K562 (cell line): ENCODE measurements around the gene CPA4. TPM values are rescaled to one million over a fixed set of nuclear protein-coding genes. Genes with fewer than 3 reads are reported as not detected.

Source experiments
- ATF6 ChIP-seq: sonication (generic); formaldehyde crosslinking; IDR thresholded peaks from 2 replicates; pipeline ENCODE4 v1.4.0; 2020; ENCODE audit warnings: mild to moderate bottlenecking, missing genetic modification reagents
- DPF2 ChIP-seq: fragments of 450-650 bp; IDR thresholded peaks from 2 replicates; pipeline ENCODE4 v1.6.1; 2016
- ETV6 ChIP-seq, 3 experiments: fragments of 150-350 bp in 1 of 3; sonication (generic) in 1 of 3; formaldehyde crosslinking in 1 of 3; IDR thresholded peaks; 2 replicates each; pipeline versions ENCODE4 v1.6.1 to v1.8.0; 2014 to 2022; ENCODE audit warnings: borderline replicate concordance in 2 of 3, low read depth in 2 of 3, antibody characterized with exemption in 1 of 3, low read length in 1 of 3, mild to moderate bottlenecking in 1 of 3, missing genetic modification reagents in 1 of 3
- FOXA1 ChIP-seq: fragments of 450-650 bp; IDR thresholded peaks from 2 replicates; pipeline ENCODE4 v1.6.1; 2016; ENCODE audit warnings: mild to moderate bottlenecking, borderline replicate concordance
- PATZ1 ChIP-seq: fragments of 250-450 bp; sonication (Bioruptor Pico); IDR thresholded peaks from 2 replicates; pipeline ENCODE4 v1.5.0; 2020; ENCODE audit warnings: mild to moderate bottlenecking, borderline replicate concordance
- PTBP1 ChIP-seq: fragments of 200-400 bp; formaldehyde crosslinking; IDR thresholded peaks from 2 replicates; pipeline ENCODE4 v1.6.1; 2017; ENCODE audit warnings: low read depth, low read length
- RNF2 ChIP-seq: sonication (generic); IDR thresholded peaks from 2 replicates; pipeline ENCODE4 v1.6.1; 2016
- SAFB ChIP-seq: fragments of 200-400 bp; formaldehyde crosslinking; IDR thresholded peaks from 2 replicates; pipeline ENCODE4 v1.6.1; 2017; ENCODE audit warnings: low read depth, low read length, borderline replicate concordance
- SNRNP70 ChIP-seq: fragments of 200-400 bp; formaldehyde crosslinking; optimal IDR thresholded peaks from 2 replicates; pipeline ENCODE3; 2017; ENCODE audit warnings: low read depth, low read length
- TCF7 ChIP-seq: sonication (generic); IDR thresholded peaks from 2 replicates; pipeline ENCODE4 v1.6.1; 2016; ENCODE audit warnings: antibody characterized with exemption, borderline replicate concordance
- ZNF589 ChIP-seq: fragments of 200-800 bp; sonication (Bioruptor generic); IDR thresholded peaks from 2 replicates; pipeline ENCODE4 v1.6.1; 2016; ENCODE audit warnings: low read depth, missing genetic modification characterization, missing compliant biosample characterization
- ZNF75A ChIP-seq: fragments of 450-650 bp; formaldehyde crosslinking; IDR thresholded peaks from 2 replicates; pipeline ENCODE4 v1.4.0; 2020; ENCODE audit warnings: mild to moderate bottlenecking
- polyA plus RNA-seq, 8 experiments: library from polyadenylated mRNA; depleted of rRNA in 4 of 8; stranded (reverse) in 5 of 8; unstranded in 3 of 8; fragments of >200 nt; fragmentation: Nextera tagmentation in 2 of 8; fragmentation: Illumina TruSeq in 1 of 8; extraction: Ambion mirVana in 2 of 8; extraction: Trizol in 1 of 8; gene quantifications; 2 replicates each; pipeline versions ENCODE4 v1.2.1 to v1.2.3, GENCODE V29; 2011 to 2014; ENCODE audit warnings: inconsistent platforms in 1 of 8, missing spikeins in 1 of 8
- total RNA-seq, 7 experiments: library from RNA; depleted of rRNA in 6 of 7; stranded (reverse); fragments of >200 nt in 6 of 7; fragmentation: Illumina TruSeq in 2 of 7; extraction: Trizol in 2 of 7; gene quantifications; 2 replicates each; pipeline versions ENCODE4 v1.2.1 to v1.2.3, GENCODE V29; 2011 to 2021; ENCODE audit warnings: low replicate concordance in 1 of 7
- TF ChIP-seq, protein P1 (sequence below), 2 experiments: fragments of 450-650 bp in 1 of 2; sonication (generic) in 1 of 2; formaldehyde crosslinking in 1 of 2; IDR thresholded peaks; 2 replicates each; pipeline versions ENCODE4 v1.7.1 to v1.9.0; 2016 to 2022; ENCODE audit warnings: inconsistent platforms in 1 of 2, mild to moderate bottlenecking in 1 of 2, missing genetic modification reagents in 1 of 2

Gene CPA4
- total and polyA plus RNA-seq, 9 of the 15 experiments (the other 6 are each of a cell fraction or from before 2014, with no cell fraction given) = not detected

GRCh38 chr7:130356876-130357611, 64.1 kb downstream of the CPA4 start (continued):
- no peak for TF ChIP-seq ATF6
- no peak for TF ChIP-seq ZNF75A (CRISPR knock-in tag)
- TF ChIP-seq DPF2 = peak; percentile 52
- no peak for TF ChIP-seq FOXA1
- no peak for TF ChIP-seq ZNF589 (CRISPR knock-in tag)
- TF ChIP-seq SNRNP70 = no peak
- TF ChIP-seq PTBP1 = no peak
- TF ChIP-seq, protein P1, sequence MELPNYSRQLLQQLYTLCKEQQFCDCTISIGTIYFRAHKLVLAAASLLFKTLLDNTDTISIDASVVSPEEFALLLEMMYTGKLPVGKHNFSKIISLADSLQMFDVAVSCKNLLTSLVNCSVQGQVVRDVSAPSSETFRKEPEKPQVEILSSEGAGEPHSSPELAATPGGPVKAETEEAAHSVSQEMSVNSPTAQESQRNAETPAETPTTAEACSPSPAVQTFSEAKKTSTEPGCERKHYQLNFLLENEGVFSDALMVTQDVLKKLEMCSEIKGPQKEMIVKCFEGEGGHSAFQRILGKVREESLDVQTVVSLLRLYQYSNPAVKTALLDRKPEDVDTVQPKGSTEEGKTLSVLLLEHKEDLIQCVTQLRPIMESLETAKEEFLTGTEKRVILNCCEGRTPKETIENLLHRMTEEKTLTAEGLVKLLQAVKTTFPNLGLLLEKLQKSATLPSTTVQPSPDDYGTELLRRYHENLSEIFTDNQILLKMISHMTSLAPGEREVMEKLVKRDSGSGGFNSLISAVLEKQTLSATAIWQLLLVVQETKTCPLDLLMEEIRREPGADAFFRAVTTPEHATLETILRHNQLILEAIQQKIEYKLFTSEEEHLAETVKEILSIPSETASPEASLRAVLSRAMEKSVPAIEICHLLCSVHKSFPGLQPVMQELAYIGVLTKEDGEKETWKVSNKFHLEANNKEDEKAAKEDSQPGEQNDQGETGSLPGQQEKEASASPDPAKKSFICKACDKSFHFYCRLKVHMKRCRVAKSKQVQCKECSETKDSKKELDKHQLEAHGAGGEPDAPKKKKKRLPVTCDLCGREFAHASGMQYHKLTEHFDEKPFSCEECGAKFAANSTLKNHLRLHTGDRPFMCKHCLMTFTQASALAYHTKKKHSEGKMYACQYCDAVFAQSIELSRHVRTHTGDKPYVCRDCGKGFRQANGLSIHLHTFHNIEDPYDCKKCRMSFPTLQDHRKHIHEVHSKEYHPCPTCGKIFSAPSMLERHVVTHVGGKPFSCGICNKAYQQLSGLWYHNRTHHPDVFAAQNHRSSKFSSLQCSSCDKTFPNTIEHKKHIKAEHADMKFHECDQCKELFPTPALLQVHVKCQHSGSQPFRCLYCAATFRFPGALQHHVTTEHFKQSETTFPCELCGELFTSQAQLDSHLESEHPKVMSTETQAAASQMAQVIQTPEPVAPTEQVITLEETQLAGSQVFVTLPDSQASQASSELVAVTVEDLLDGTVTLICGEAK (IDR thresholded peaks at IDR 0.05) = no peak
- TF ChIP-seq, protein P1 (CRISPR knock-in tag; IDR thresholded peaks at IDR 0.05) = no peak
- no peak for TF ChIP-seq SAFB
- no peak for TF ChIP-seq ETV6 (IDR thresholded peaks at IDR 0.05; ENCODE audit: borderline replicate concordance in 1 of 2, low read depth in 2 of 2, low read length in 1 of 2)
- TF ChIP-seq ETV6 (CRISPR knock-in tag; IDR thresholded peaks at IDR 0.05; ENCODE audit: borderline replicate concordance) = no peak
- TF ChIP-seq PATZ1 = no peak
- no peak for TF ChIP-seq TCF7
- no peak for TF ChIP-seq RNF2
